Esophagus muscularis mucosa (tissue), 4 donors: ENCODE measurements around the gene YEATS2.

Experiments
- EP300 ChIP-seq: sonication (generic); formaldehyde crosslinking; IDR thresholded peaks from one replicate; pipeline ENCODE4 v1.6.1; 2017; ENCODE audit warnings: antibody characterized with exemption
- POLR2A ChIP-seq: fragments of 450-650 bp; IDR thresholded peaks from one replicate; pipeline ENCODE4 v1.6.1; 2017; ENCODE audit warnings: antibody characterized with exemption, moderate library complexity, mild to moderate bottlenecking, low read depth
- POLR2AphosphoS5 ChIP-seq, 2 donors: sonication (generic); formaldehyde crosslinking; IDR thresholded peaks; one replicate each; pipeline ENCODE4 v1.6.1; 2017; ENCODE audit warnings: antibody characterized with exemption in 2 of 2
- TF ChIP-seq, protein P1 (sequence below), 3 experiments: fragments of 200-600 bp in 2 of 3; fragments of 450-650 bp in 1 of 3; sonication (generic) in 2 of 3; IDR thresholded peaks; one replicate each; pipeline ENCODE4 v1.5.1; 2017 to 2019; ENCODE audit warnings: antibody characterized with exemption in 3 of 3, mild to moderate bottlenecking in 2 of 3, moderate library complexity in 1 of 3

DNA sequence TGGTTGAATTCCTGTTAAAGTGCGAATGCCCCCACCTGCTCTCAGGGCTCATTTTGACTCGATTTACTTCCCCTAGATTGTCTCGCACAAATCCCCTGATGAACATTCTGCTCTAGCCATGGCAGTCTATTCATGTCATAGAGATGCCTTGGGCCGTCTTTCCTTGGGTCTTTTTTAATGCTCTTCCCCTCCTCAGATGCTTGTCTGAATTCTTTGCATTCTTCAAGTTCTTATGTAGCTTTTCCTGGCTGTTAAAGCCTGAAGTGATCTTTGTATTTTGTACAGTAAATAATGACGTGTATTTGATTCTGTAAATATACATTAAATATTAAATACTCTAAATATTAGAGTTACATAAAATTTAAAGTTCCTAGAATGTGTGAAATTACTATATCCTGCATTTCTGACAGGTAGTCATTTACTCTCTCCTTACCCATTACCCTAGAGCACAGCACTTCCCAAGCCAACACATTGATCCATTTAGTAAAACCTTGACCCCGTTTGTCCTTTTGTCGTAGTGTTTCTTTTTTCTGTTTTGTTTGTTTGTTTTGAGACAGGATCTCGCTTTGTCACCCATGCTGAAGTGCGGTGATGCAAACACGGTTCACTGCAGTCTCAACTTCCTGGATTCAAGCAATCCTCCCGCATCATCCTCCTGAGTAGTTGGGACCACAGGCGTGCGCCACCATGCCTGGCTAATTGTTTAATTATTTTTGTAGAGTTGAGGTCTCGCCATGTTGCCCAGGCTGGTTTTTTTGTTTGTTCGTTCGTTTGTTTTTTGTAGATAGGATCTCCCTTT, 47.9 kb downstream of the YEATS2 start:
- TF ChIP-seq, protein P1, sequence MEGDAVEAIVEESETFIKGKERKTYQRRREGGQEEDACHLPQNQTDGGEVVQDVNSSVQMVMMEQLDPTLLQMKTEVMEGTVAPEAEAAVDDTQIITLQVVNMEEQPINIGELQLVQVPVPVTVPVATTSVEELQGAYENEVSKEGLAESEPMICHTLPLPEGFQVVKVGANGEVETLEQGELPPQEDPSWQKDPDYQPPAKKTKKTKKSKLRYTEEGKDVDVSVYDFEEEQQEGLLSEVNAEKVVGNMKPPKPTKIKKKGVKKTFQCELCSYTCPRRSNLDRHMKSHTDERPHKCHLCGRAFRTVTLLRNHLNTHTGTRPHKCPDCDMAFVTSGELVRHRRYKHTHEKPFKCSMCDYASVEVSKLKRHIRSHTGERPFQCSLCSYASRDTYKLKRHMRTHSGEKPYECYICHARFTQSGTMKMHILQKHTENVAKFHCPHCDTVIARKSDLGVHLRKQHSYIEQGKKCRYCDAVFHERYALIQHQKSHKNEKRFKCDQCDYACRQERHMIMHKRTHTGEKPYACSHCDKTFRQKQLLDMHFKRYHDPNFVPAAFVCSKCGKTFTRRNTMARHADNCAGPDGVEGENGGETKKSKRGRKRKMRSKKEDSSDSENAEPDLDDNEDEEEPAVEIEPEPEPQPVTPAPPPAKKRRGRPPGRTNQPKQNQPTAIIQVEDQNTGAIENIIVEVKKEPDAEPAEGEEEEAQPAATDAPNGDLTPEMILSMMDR (IDR thresholded peaks at IDR 0.05) = no peak
- TF ChIP-seq POLR2AphosphoS5 (IDR thresholded peaks at IDR 0.05) (no peak), POLR2A (no peak), EP300 (no peak)
